GM12892 (cell line): ENCODE measurements around the gene NRXN3.

Source experiments
- POLR2A ChIP-seq: IDR thresholded peaks from 2 replicates; pipeline ENCODE4 v1.6.1; 2011; ENCODE audit warnings: low read depth, low read length, control low read depth
- POLR2AphosphoS5 ChIP-seq: IDR thresholded peaks from 2 replicates; pipeline ENCODE4 v1.6.1; 2011; ENCODE audit warnings: low read depth, low read length, control low read depth
- TAF1 ChIP-seq: IDR thresholded peaks from 2 replicates; pipeline ENCODE4 v1.6.1; 2011; ENCODE audit warnings: low read depth, mild to moderate bottlenecking, control low read depth, low read length, borderline replicate concordance

DNA sequence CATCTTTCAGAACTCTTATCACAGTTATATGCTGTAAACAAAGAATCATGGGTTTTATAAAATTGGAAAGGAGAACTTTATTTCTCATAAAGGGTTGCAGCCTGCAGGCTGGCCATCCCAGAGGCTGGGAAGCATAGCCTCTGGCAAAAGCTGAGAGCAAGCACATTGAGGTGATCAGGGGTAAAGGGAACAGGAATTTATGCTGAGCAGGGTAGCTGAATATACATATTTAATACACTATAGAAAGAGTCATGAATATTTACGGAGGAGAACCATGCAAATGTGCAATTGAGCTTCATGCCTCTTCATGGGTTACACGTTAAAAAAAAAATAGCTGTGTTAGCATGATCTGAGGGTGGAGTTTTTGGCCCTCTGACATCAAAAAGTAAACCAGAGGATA, 653.3 kb downstream of the NRXN3 start:
- TF ChIP-seq POLR2AphosphoS5 (no peak), TAF1 (no peak), POLR2A (no peak)
